ENCODE data around the gene ATL3. TPM values are rescaled to one million over a fixed set of nuclear protein-coding genes. Genes with fewer than 3 reads are reported as not detected.
"Not testable (repeated sequence)": the region's sequence is repeated elsewhere in the genome, so short reads cannot be mapped to it uniquely, and the experiment has no call there.

The ATL3 gene
- total RNA-seq, 2 experiments from 2014 or later: 20.9 to 23.2 TPM

DNA sequence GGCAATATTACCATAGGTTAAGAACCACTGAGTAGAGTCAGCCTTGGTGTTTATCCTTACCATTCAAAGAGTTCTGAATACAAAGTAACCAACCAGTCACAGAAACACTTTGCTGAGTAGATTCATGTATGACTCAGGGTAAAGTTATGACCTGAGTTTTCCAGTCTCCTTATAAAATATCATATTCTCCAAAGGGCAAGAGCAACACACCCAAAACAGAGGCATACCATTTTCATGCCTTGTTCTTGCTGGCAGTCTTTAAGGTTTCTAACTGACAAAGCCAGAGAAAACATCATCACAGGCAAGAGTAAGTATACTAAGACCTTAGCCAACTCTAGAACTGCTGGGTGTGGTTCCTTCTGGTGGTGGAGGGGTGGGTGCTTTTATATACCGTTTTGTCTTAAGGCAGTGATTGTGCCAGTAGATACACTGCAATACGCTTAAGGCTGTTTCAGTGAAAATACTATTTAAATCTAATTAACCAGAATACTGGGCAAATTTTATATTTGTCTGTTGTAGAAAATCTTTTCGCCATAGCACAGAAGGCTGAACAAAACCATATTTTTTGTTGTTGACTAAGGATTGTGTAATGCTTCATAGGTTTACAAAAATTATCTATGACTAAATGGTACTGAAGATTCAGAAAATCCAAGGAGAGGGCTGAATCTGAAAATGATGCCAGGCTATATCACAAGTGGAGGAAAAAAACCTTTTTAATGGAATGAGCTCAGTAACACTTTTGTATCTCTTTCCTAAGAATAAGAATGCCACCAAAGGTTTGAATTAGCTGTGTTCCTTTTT is 3.0 kb downstream of the ATL3 start:
- Mint-ChIP-seq H3K4me3 (no peak overlapping the region), H3K27me3 (no peaks in the 10 kb centered on the region), H3K27ac (peak overlapping the region; percentile 30), H3K4me1 (peaks cover 40% of the 10 kb centered on the region), H3K36me3 (peaks cover 12% of the 10 kb centered on the region), H3K9me3 (peaks cover 2% of the 10 kb centered on the region)
- no peak for DNase-seq

DNA sequence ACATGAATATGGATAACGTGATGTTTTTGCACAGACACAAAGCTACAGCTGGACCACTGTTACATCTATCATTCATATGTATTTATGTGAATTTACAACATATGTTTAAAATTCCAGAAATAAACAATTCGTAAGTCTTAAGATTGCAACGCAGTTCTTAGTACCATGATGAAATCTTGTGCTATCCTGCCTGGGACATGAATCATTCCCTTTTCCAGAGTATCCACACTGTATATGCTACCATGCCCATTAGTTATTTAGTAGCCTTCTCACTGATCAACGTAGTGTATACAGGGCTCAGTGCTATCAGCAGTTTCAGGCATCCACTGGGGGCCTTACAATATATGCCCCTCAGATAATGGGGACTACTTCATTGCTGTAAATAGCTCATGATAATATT is 4.3 kb downstream of the ATL3 start:
- peaks cover 40% of the 10 kb centered on the region for H3K4me1 Mint-ChIP-seq
- H3K9me3 Mint-ChIP-seq: no peaks in the 10 kb centered on the region
- H3K36me3 Mint-ChIP-seq: peaks cover 8% of the 10 kb centered on the region
- DNase-seq: no peak
- H3K27me3 Mint-ChIP-seq: no peaks in the 10 kb centered on the region
- H3K27ac Mint-ChIP-seq: no peak overlapping the region
- H3K4me3 Mint-ChIP-seq: no peak overlapping the region

DNA sequence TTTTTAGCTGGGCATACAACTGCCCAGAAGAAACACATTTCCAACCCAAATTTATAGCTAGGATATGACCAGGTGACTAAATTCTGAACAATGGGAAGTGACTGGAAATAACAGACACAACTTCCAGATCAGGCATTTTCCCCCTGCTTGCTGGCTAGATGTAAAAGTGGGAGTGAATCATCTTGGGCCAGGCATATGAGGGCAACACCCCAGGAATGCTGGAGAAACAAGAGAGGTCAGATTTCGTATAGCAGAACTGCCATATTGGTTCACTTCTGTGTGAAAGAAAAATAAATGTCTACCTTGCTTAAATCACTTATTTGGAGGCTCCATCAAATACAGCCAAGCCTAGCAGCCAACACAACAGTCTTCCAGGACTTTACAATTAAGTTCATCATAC is 7.4 kb downstream of the ATL3 start:
- no peak for DNase-seq
- Mint-ChIP-seq H3K4me1 (peaks cover 34% of the 10 kb centered on the region), H3K4me3 (no peak overlapping the region), H3K27me3 (no peaks in the 10 kb centered on the region), H3K36me3 (no peaks in the 10 kb centered on the region), H3K27ac (no peak overlapping the region), H3K9me3 (no peaks in the 10 kb centered on the region)

DNA sequence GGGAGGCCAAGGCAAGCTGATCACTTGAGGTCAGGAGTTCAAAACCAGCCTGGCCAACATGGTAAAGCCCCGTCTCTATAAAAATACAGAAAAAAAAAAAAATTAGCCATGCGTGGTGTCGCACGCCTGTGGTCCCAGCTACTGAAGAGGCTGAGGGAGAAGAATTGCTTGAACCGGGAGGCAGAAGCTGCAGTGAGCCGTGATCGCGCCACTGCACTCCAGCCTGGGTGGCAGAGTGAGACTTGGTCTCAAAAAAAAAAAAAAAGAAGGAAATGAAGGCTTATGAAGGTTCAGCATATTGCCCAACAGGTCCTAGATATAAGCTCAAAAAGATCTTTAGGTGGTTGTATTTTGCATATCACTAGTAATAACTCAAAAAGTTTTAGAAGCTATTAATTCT is 10.2 kb downstream of the ATL3 start:
- no peaks in the 10 kb centered on the region for H3K9me3 Mint-ChIP-seq
- H3K4me1 Mint-ChIP-seq: peaks cover 23% of the 10 kb centered on the region
- DNase-seq: no peak
- no peak overlapping the region for H3K4me3 Mint-ChIP-seq
- H3K27ac Mint-ChIP-seq: no peak overlapping the region
- peaks cover 6% of the 10 kb centered on the region for H3K36me3 Mint-ChIP-seq
- no peaks in the 10 kb centered on the region for H3K27me3 Mint-ChIP-seq

DNA sequence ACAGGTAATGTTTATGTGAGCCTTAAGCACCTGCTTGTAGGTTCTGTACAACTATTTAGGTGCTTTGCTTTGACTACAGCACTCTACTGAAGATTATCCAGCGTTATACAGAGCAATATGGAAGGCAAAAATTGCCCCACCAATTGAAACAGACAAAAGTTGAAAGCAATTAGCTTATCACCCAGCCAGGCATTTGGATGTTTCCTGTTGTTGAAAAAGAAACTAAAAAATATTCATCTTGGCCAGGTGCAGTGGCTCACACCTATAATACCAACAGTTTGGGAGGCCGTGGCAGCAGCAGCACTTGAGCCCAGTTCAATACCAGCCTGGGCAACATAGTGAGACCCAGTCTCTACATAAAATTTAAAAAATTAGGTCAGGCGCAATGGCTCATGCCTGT is 18.5 kb downstream of the ATL3 start:
- H3K27me3 Mint-ChIP-seq: no peaks in the 10 kb centered on the region
- no peaks in the 10 kb centered on the region for H3K9me3 Mint-ChIP-seq
- DNase-seq: no peak
- H3K27ac Mint-ChIP-seq: no peak overlapping the region
- H3K36me3 Mint-ChIP-seq: peaks cover 17% of the 10 kb centered on the region
- no peak overlapping the region for H3K4me3 Mint-ChIP-seq
- H3K4me1 Mint-ChIP-seq: peaks cover 6% of the 10 kb centered on the region

DNA sequence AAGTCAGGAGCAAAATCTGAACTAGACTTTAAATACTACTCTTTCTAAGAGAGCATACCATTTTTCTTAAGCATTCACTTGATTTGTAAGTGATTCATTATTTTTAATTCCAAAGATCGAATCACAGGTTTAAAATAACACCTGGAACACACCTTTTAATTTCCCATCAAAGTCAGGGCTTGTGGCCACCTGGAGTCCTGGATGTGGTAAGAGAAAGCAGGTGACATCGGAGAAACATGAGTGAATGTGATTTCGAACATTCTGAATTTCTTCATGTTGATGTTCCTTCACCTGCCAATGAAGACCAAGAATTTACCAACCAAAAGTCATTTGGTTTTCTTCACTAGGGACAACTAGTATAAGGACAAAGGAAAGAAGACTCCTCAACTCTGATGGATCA is 28.0 kb downstream of the ATL3 start:
- DNase-seq: no peak
- Mint-ChIP-seq H3K4me1 (peaks cover 1% of the 10 kb centered on the region), H3K27ac (no peak overlapping the region), H3K27me3 (no peaks in the 10 kb centered on the region), H3K36me3 (peaks cover 5% of the 10 kb centered on the region), H3K9me3 (no peaks in the 10 kb centered on the region), H3K4me3 (no peak overlapping the region)

DNA sequence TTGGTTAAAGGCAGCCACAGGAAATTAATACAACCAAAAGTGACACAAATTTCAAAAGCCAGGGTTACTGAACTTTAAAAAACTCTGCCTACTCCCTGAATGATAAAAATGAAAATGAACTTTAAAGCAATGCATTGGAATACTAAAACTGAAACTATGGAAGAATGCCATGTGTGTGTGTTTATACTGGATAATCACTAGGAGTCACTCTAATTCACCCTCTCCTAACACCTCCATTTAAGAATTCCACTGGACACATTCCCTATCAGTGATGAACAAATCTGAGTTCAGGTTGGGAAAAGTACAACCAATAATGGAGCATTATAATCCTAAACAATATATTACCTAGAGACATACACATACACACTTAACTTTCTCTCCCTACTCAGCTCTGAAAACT is 29.4 kb downstream of the ATL3 start:
- Mint-ChIP-seq H3K4me1 (peaks cover 8% of the 10 kb centered on the region), H3K27ac (no peak overlapping the region), H3K4me3 (no peak overlapping the region), H3K9me3 (no peaks in the 10 kb centered on the region), H3K36me3 (peaks cover 5% of the 10 kb centered on the region), H3K27me3 (no peaks in the 10 kb centered on the region)
- no peak for DNase-seq

DNA sequence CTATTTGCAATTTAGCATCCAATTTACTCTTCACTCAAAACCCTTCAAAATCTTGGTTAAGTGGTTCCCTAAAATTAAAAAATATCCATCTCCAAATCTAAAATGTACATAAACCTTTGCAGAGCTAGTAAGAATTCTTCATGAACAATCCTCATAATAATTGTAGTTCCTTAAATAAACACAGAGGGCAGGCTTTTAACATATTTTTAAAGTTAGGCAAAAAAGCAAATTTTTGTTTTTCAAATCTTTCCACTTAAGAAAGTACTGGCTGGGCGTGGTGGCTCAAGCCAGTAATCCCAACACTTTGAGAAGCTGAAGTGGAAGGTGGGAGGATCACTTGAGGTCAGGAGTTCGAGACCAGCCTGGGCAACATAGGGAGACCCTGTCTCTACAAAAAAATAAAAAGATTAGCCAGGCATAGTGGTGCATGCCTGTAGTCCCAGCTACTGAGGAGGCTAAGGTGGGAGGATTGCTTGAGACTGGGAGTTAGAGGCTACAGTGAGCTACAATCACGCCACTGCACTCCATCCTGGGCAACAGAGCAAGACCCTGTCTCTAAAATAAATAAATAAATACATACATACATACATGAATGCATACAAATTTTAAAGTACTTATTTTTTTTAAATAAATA is 31.9 kb downstream of the ATL3 start:
- no peaks in the 10 kb centered on the region for H3K27me3 Mint-ChIP-seq
- H3K9me3 Mint-ChIP-seq: no peaks in the 10 kb centered on the region
- H3K36me3 Mint-ChIP-seq: peaks cover 9% of the 10 kb centered on the region
- H3K27ac Mint-ChIP-seq: no peak overlapping the region
- DNase-seq: no peak
- H3K4me1 Mint-ChIP-seq: peaks cover 8% of the 10 kb centered on the region
- H3K4me3 Mint-ChIP-seq: no peak overlapping the region

DNA sequence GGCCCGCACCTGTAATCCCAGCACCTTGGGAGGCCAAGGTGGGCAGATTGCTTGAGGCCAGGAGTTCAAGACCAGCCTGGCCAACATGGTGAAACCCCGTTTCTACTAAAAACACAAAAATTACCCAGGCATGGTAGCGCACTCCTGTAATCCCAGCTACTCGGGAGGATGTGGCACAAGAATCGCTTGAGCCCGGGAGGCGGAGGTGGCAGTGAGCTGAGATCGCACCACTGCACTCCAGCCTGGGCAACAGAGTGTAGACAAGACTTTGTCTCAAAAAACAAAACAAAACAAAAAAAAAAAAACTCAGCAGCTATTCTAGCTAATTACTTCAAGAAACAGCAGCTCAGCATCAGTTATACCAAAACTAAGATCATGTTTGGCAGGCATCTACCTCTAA is 32.7 kb downstream of the ATL3 start:
- not testable (repeated sequence) for DNase-seq, H3K27ac Mint-ChIP-seq, H3K9me3 Mint-ChIP-seq, H3K27me3 Mint-ChIP-seq, H3K4me3 Mint-ChIP-seq, H3K36me3 Mint-ChIP-seq, H3K4me1 Mint-ChIP-seq

DNA sequence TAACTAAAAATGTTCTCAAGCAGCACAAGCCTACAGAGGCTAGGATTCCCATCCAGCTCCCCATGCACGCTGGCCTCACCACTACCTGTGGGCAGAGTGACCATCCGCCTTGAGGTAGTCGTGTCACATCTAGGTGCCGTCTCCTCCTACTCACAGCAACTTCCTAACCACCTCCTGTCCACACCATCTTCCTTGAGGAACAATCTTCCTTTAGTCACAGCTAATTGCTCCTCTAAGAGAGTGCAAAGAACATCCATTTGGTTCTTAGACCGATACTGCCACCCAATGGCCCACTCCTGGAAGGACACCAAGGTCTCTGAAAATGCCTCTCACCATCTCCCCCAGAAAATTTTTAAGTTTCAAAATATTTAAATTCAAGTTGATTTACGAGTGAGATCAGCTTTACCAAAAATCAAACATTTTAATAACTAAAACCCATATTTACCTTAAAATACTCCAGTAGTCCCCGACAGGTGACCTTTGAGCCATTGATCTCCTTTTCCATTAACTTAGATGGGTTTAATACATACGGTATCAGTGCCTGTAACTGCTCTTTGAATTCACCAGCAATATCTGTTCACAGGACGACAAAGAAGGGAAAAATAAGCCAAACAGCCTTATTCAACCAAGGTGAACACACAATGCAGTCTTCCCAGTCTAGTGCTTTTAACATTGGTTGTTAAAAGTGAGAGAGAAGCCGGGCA is 35.3 kb downstream of the ATL3 start:
- Mint-ChIP-seq H3K27ac (no peak overlapping the region), H3K4me3 (no peak overlapping the region), H3K36me3 (peaks cover 16% of the 10 kb centered on the region), H3K9me3 (no peaks in the 10 kb centered on the region), H3K27me3 (no peaks in the 10 kb centered on the region), H3K4me1 (peaks cover 17% of the 10 kb centered on the region)
- DNase-seq: peak; percentile 58

DNA sequence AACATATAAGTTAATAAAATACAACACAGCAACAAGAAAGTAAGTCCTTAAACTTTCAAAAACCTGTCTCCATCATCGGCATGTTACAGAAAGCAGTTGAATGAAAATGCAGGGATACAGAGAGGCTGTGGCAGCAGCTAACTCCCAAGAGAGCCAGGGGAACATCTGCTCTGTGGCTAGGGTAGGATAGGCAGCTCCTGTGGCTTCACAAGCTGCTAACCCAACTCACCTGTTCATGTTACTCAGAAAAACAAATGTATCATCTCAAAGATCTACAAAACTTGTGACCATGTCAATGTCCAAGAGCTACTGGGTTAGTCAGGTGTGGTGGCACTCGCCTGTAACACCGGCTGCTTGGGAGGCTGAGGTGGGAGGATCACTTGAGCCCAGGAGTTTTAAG is 41.8 kb downstream of the ATL3 start:
- Mint-ChIP-seq H3K4me1 (peaks cover 14% of the 10 kb centered on the region), H3K4me3 (no peak overlapping the region), H3K27me3 (no peaks in the 10 kb centered on the region), H3K9me3 (no peaks in the 10 kb centered on the region), H3K36me3 (peaks cover 24% of the 10 kb centered on the region), H3K27ac (no peak overlapping the region)
- no peak for DNase-seq

DNA sequence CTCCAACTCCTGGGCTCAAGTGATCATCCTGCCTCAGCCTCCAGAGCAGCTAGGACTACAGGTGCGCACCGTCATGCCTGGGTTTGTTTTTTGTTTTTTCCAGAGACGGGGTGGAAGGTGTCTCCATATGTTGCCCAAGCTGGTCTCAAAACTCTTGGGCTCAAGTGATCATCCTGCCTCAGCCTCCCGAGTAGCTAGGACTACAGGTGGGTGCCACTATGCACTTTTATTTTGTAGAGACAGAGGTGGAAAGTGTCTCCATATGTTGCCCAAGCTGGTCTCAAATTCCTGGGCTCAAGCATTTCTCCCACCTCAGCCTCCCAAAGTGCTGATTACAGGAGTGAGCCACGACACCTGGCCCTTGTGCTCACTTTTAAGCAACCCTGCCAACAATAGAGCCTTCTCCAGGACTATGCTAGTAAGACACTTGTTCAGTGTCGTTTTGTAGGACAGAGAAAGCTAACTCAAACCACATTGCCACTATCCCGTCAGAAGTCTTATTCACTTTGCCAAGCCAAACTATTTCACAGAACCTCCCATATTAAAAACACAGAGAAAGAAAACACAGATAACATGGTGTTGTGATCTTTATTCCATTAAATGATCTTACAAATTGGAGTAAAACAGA is 47.5 kb downstream of the ATL3 start:
- no peak for DNase-seq
- no peaks in the 10 kb centered on the region for H3K36me3 Mint-ChIP-seq
- H3K9me3 Mint-ChIP-seq: no peaks in the 10 kb centered on the region

DNA sequence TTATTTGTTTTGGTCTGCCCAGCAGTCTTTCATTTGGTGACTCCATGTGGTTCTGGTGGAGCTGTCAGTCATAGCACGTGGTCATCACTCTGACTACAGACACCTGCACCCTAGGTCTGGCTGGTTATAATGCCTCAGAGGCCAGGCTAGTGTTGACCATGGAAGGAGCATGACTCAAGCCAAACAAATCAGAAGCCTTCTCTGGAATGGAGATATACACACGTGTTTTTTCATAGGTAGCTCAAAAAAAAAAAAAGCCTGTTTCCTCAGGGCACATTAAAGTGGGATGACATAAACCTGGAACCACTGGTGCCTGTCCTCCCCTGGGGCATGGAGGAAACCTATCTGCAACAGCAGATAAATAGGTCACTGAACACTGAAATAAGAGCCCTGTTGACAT is 48.9 kb downstream of the ATL3 start:
- Mint-ChIP-seq H3K27ac (no peak overlapping the region), H3K27me3 (no peaks in the 10 kb centered on the region), H3K4me3 (no peak overlapping the region), H3K4me1 (peaks cover 7% of the 10 kb centered on the region), H3K36me3 (no peaks in the 10 kb centered on the region), H3K9me3 (no peaks in the 10 kb centered on the region)
- no peak for DNase-seq

More for the DNA sequence above, 47.5 kb downstream of the ATL3 start:
- Mint-ChIP-seq H3K27ac (no peak overlapping the region), H3K4me3 (no peak overlapping the region), H3K27me3 (no peaks in the 10 kb centered on the region), H3K4me1 (peaks cover 9% of the 10 kb centered on the region)

DNA sequence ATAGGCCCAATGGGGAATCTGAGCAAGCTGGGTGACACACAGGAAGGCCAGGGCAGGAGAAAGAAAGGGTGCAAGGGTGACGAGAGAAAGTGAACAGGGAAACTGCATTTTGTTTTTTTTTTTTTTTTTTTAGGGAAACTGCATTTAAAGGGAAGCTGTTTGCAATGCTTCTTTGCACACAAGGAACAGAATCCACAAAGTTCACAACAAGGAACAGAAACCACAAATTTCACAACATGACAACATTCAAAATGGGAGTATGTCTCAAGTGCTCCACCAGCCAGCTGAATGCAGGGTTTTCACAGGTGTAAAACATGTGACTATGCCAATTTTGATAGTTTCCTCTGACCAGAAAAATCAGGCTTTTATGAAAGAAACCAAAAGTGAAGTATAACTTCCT is 50.1 kb downstream of the ATL3 start:
- H3K27me3 Mint-ChIP-seq: no peaks in the 10 kb centered on the region
- peaks cover 7% of the 10 kb centered on the region for H3K4me1 Mint-ChIP-seq
- peak overlapping the region; percentile 65 for H3K27ac Mint-ChIP-seq
- no peaks in the 10 kb centered on the region for H3K36me3 Mint-ChIP-seq
- H3K9me3 Mint-ChIP-seq: no peaks in the 10 kb centered on the region
- H3K4me3 Mint-ChIP-seq: no peak overlapping the region
- no peak for DNase-seq

DNA sequence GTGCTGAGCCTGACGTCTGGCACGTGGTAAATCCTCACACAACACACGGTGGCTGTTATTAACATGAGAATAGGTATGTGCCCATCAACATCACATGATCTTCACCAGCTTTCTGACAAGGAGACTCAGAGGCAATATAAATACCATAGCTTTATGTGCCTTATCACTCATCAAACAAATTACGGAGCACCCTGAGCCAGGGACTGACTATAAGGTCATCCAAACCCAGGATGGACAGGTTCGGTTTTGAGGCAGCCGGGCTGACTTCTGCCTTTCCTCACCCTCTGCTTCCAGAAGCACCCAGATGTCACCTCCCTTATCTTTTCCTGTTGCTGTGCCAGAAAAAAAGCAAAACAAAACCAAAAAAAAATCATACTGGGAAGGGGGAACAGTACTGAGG is 51.2 kb downstream of the ATL3 start:
- Mint-ChIP-seq H3K4me1 (peaks cover 7% of the 10 kb centered on the region), H3K9me3 (no peaks in the 10 kb centered on the region), H3K27me3 (no peaks in the 10 kb centered on the region), H3K4me3 (no peak overlapping the region), H3K27ac (no peak overlapping the region), H3K36me3 (no peaks in the 10 kb centered on the region)
- DNase-seq: no peak
